Coronary artery (tissue), 2 donors: ENCODE data around the gene SMPD3.

Source experiments
- DNase-seq: peaks from one replicate; pipeline ENCODE4 v3.0.0-alpha.2; 2017; ENCODE audit warnings: low spot score
- H3K27ac ChIP-seq, 2 donors: fragments of 200-600 bp; sonication (generic); one replicate each; pipeline ENCODE4 v1.5.1; 2016 to 2019
- H3K4me3 ChIP-seq: fragments of 200-600 bp; sonication (generic); 2 replicates; pipeline ENCODE4 v1.5.1; 2016; ENCODE audit warnings: mild to moderate bottlenecking, moderate library complexity
- TF ChIP-seq, protein P1 (sequence below): fragments of 200-600 bp; sonication (generic); IDR thresholded peaks from one replicate; pipeline ENCODE4 v1.5.1; 2019; ENCODE audit warnings: antibody characterized with exemption

The SMPD3 gene

GRCh38 chr16:68491576-68491950 lies 43.3 kb upstream of the SMPD3 start:
- DNase-seq, result no peak
- TF ChIP-seq, protein P1, sequence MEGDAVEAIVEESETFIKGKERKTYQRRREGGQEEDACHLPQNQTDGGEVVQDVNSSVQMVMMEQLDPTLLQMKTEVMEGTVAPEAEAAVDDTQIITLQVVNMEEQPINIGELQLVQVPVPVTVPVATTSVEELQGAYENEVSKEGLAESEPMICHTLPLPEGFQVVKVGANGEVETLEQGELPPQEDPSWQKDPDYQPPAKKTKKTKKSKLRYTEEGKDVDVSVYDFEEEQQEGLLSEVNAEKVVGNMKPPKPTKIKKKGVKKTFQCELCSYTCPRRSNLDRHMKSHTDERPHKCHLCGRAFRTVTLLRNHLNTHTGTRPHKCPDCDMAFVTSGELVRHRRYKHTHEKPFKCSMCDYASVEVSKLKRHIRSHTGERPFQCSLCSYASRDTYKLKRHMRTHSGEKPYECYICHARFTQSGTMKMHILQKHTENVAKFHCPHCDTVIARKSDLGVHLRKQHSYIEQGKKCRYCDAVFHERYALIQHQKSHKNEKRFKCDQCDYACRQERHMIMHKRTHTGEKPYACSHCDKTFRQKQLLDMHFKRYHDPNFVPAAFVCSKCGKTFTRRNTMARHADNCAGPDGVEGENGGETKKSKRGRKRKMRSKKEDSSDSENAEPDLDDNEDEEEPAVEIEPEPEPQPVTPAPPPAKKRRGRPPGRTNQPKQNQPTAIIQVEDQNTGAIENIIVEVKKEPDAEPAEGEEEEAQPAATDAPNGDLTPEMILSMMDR, result no peak
- H3K4me3 ChIP-seq, result no peak overlapping the region
- no peak overlapping the region for H3K27ac ChIP-seq

DNA sequence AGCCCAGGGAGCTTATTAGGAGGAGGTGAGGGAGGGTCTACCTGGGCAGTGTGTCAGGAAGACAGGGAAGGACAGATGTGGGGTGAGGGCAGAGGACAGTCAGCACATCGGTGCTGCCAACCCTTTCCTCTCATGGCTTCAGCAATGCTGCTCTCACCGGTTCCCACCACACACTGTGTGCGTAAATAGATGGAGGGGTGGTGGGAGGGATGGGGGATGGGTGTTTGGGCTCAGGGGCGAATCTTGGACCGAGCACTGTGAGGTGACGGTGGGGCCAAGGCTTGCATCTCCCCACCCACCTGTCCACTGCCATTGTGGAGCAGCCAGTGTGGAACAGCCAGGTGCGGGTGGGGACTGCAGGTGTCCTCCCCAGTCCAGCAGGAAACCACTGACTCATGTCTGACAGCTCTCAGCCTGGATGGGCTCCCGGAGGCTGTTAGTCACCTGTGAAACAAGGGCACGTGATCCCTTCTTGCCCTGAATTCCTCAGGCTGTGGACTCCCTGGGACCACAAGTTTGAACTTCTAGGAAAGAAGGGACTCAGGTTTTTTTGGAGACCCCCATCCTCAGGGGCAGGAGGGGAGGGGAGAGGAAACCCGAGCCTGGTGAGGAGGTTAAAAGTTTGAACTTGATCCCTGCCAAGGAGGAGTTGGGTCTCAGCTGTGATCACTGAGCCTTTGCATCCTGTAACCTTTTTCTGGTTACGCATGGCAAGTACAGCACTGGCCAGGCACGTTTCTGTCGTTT lies 42.7 kb upstream of the SMPD3 start:
- no peak overlapping the region for H3K4me3 ChIP-seq
- TF ChIP-seq, protein P1, result no peak
- no peak for DNase-seq
- H3K27ac ChIP-seq, result no peak overlapping the region

GRCh38 chr16:68490358-68490757 lies 42.0 kb upstream of the SMPD3 start:
- DNase-seq, result no peak
- no peak overlapping the region for H3K27ac ChIP-seq
- no peak overlapping the region for H3K4me3 ChIP-seq
- TF ChIP-seq, protein P1, result no peak

GRCh38 chr16:68488554-68488953 lies 40.2 kb upstream of the SMPD3 start:
- TF ChIP-seq, protein P1, result no peak
- DNase-seq, result no peak

GRCh38 chr16:68487669-68488068 lies 39.4 kb upstream of the SMPD3 start:
- TF ChIP-seq, protein P1, result no peak

More at GRCh38 chr16:68488554-68488953, 40.2 kb upstream of the SMPD3 start:
- no peak overlapping the region for H3K4me3 ChIP-seq
- H3K27ac ChIP-seq, result no peak overlapping the region

DNA sequence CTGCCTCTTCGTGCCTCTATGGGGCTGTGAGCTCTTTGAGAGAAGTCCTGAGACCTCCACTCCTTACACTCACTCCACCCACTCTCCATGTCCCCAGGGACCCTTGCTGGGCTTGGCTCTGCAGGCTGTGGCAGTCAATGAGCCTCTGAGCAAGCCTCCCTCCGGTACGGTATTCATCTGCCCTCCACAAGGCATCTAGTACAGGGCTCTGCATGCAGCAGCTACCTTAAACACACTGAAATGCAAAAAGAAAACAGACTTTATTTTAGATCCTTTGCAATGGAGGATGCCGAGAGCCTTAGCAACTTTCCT lies 38.9 kb upstream of the SMPD3 start:
- Histone ChIP-seq H3K4me3 (no peak overlapping the region), H3K27ac (no peak overlapping the region)
- no peak for DNase-seq
- TF ChIP-seq, protein P1, result no peak

More at GRCh38 chr16:68487669-68488068, 39.4 kb upstream of the SMPD3 start:
- Histone ChIP-seq H3K4me3 (no peak overlapping the region), H3K27ac (no peak overlapping the region)
- DNase-seq, result no peak

DNA sequence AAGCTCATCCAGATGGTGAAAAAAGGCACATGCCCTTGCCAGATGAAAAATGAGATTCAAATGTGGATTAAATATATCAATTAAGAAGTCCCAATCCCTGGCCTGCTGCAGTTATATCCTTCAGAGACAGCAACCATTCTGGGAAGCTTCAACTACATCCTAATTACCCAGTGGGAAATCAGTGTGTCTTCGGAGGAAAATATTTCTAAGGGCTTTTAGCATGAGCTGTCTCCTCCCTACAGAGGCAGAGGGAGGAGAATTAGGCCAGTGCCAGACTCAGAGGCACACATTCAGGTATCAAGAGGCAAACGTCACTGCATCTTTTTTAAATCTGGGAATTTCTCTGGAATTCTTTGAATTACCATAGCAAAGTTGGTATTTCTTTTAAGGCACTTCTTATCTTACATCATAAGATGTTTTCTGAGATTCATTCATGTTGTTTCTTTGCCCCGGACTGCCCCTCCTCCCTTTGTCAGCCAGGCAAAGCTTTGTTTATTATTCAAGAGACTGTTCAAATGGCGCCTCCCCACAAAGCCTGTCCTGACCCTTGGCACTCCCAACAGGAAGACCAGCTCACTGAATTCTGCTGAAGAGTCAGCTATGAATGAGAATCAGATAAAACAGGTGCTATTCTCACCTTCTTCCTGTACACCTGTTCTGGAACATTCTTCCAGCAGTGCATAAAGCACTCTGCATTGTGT lies 38.3 kb upstream of the SMPD3 start:
- no peak for DNase-seq
- H3K27ac ChIP-seq, result no peak overlapping the region
- H3K4me3 ChIP-seq, result no peak overlapping the region
- TF ChIP-seq, protein P1, result no peak
